PC-3 (cell line): ENCODE data around the gene SRM. TPM values are rescaled to one million over a fixed set of nuclear protein-coding genes. Genes with fewer than 3 reads are reported as not detected.

Experiments
- ATAC-seq: fragments of 200-7000 bp; cut with Tn5 transposase; 2 replicates; pipeline ENCODE4 v1.9.1; 2020; ENCODE audit warnings: mild to moderate bottlenecking, moderate library complexity
- BruUV-seq: library from RNA; stranded (reverse); fragments of 400-500 nt; replicated peaks from 2 replicates; lab custom pipeline; 2021; lab: Mats Ljungman, UMichigan
- CTCF ChIA-PET: fragments of 300-600 bp; sonication (Branson Sonifier 250); formaldehyde crosslinking; loops from one replicate; lab custom pipeline; 2022; ENCODE audit warnings: antibody characterized with exemption; lab: Charles Lee
- POLR2A ChIA-PET: fragments of 300-600 bp; sonication (Branson Sonifier 250); formaldehyde crosslinking; loops from one replicate; lab custom pipeline; 2022; ENCODE audit warnings: antibody characterized with exemption; ENCODE audit not compliant: unreplicated experiment; lab: Charles Lee
- DNase-seq: peaks from one replicate; pipeline ENCODE4 v3.0.0-alpha.2; 2015
- H2AFZ ChIP-seq: fragments of 300-600 bp; sonication (generic); 2 replicates; pipeline ENCODE4 v1.6.0; 2016; ENCODE audit warnings: antibody characterized with exemption, low read length
- H3F3A ChIP-seq: fragments of 300-600 bp; sonication (generic); one replicate; pipeline ENCODE4 v1.6.0; 2017; ENCODE audit warnings: antibody characterized with exemption, low read length, control low read depth, mild to moderate bottlenecking; ENCODE audit not compliant: unreplicated experiment
- H3K27ac ChIP-seq: fragments of 300-600 bp; sonication (generic); 2 replicates; pipeline ENCODE4 v1.5.1; 2016; ENCODE audit warnings: mild to moderate bottlenecking, low read length
- H3K27me3 ChIP-seq: fragments of 300-600 bp; sonication (generic); 2 replicates; pipeline ENCODE4 v1.6.1; 2016; ENCODE audit warnings: low read length, mixed read lengths
- H3K36me3 ChIP-seq: fragments of 300-600 bp; sonication (generic); 2 replicates; pipeline ENCODE4 v1.6.1; 2016; ENCODE audit warnings: low read depth, mixed run types, low read length, mixed read lengths
- H3K4me1 ChIP-seq: fragments of 300-600 bp; sonication (generic); 2 replicates; pipeline ENCODE4 v1.5.1; 2016; ENCODE audit warnings: low read length; ENCODE audit not compliant: insufficient read depth
- H3K4me2 ChIP-seq: fragments of 300-600 bp; sonication (generic); 2 replicates; pipeline ENCODE4 v1.6.0; 2016; ENCODE audit warnings: low read length
- H3K4me3 ChIP-seq: fragments of 300-600 bp; sonication (generic); 2 replicates; pipeline ENCODE4 v1.5.1; 2016; ENCODE audit warnings: mild to moderate bottlenecking, low read length, mixed read lengths
- H3K79me2 ChIP-seq: fragments of 300-600 bp; sonication (generic); 2 replicates; pipeline ENCODE4 v1.6.1; 2017; ENCODE audit warnings: low read length, mixed read lengths
- H3K9ac ChIP-seq: fragments of 300-600 bp; sonication (generic); 2 replicates; pipeline ENCODE4 v1.6.0; 2016; ENCODE audit warnings: mild to moderate bottlenecking, low read length
- H3K9me2 ChIP-seq: fragments of 300-600 bp; sonication (generic); replicated peaks from 2 replicates; pipeline ENCODE4 v1.6.1; 2016; ENCODE audit warnings: mixed run types, low read length, mixed read lengths
- H3K9me3 ChIP-seq: fragments of 300-600 bp; sonication (generic); 2 replicates; pipeline ENCODE4 v1.6.1; 2016; ENCODE audit warnings: low read length, mixed read lengths
- H4K20me1 ChIP-seq: fragments of 300-600 bp; sonication (generic); 2 replicates; pipeline ENCODE4 v1.6.1; 2016; ENCODE audit warnings: low read length, mixed read lengths
- CTCF ChIP-seq: fragments of 300-600 bp; sonication (generic); conservative IDR thresholded peaks from 2 replicates; pipeline ENCODE4 v1.5.1; 2017; ENCODE audit warnings: antibody characterized with exemption, low read depth, mild to moderate bottlenecking, low read length
- EZH2 ChIP-seq: fragments of 300-600 bp; sonication (generic); IDR thresholded peaks from one replicate; pipeline ENCODE4 v1.6.1; 2017; ENCODE audit warnings: antibody characterized with exemption, mild to moderate bottlenecking, low read length; ENCODE audit not compliant: unreplicated experiment
- EZH2phosphoT487 ChIP-seq: fragments of 300-600 bp; sonication (generic); IDR thresholded peaks from 2 replicates; pipeline ENCODE4 v1.6.1; 2018; ENCODE audit warnings: mild to moderate bottlenecking, antibody characterized with exemption, low read length, borderline replicate concordance
- intact Hi-C: fragments of 100-400 bp; cut with micrococcal nuclease; formaldehyde crosslinking; loops from 2 replicates; pipeline ENCODE4 v1.9.0; 2023
- total RNA-seq: library from RNA; depleted of rRNA; stranded (reverse); fragments of >200 nt; gene quantifications from 2 replicates; pipeline ENCODE4 v1.2.3, GENCODE V29; 2014

SRM gene
- total RNA-seq, 1 experiment from 2014 or later: 151 TPM

- no peaks in the 10 kb centered on the region for H3K9me3 ChIP-seq
Measured at GRCh38 chr1:11065796-11066195, 6.0 kb upstream of the SRM start.

GRCh38 chr1:11064942-11065341 is 5.1 kb upstream of the SRM start:
- no peak for ATAC-seq
- POLR2A ChIA-PET: no interaction called here
- CTCF ChIA-PET: no interaction called here

More at GRCh38 chr1:11065796-11066195, 6.0 kb upstream of the SRM start:
- Histone ChIP-seq H3K27ac (no peak overlapping the region), H3K4me2 (no peak overlapping the region), H3K9ac (no peak overlapping the region), H2AFZ (no peak overlapping the region), H3K4me3 (no peak overlapping the region), H4K20me1 (no peaks in the 10 kb centered on the region), H3K27me3 (no peaks in the 10 kb centered on the region), H3K4me1 (peaks cover 3% of the 10 kb centered on the region; the same call in 1 of the 2 replicates), H3K9me2 (no peaks in the 10 kb centered on the region), H3K79me2 (peaks cover 13% of the 10 kb centered on the region), H3F3A (no peaks in the 10 kb centered on the region), H3K36me3 (peaks cover 45% of the 10 kb centered on the region)
- DNase-seq (no peak), ATAC-seq (no peak)
- CTCF ChIA-PET: no interaction called here
- intact Hi-C loops: no loop called here
- BruUV-seq: no TSS peak
- TF ChIP-seq EZH2: no peak
- TF ChIP-seq EZH2phosphoT487: no peak
- no peak for TF ChIP-seq CTCF
- POLR2A ChIA-PET: no interaction called here

More at GRCh38 chr1:11064942-11065341, 5.1 kb upstream of the SRM start:
- Histone ChIP-seq H3K36me3 (peaks cover 42% of the 10 kb centered on the region), H3K4me2 (no peak overlapping the region), H3K4me3 (no peak overlapping the region), H2AFZ (no peak overlapping the region), H3F3A (no peaks in the 10 kb centered on the region), H3K27ac (no peak overlapping the region), H3K27me3 (no peaks in the 10 kb centered on the region), H3K79me2 (peaks cover 20% of the 10 kb centered on the region), H3K9me3 (no peaks in the 10 kb centered on the region), H4K20me1 (no peaks in the 10 kb centered on the region), H3K9ac (no peak overlapping the region), H3K9me2 (no peaks in the 10 kb centered on the region), H3K4me1 (peaks cover 6% of the 10 kb centered on the region; the same call in 1 of the 2 replicates)
- BruUV-seq: no TSS peak
- intact Hi-C loops: no loop called here
- no peak for DNase-seq
- TF ChIP-seq EZH2phosphoT487 (no peak), CTCF (no peak), EZH2 (no peak)
